ENCODE data around the gene GMPR2. TPM values are rescaled to one million over a fixed set of nuclear protein-coding genes. Genes with fewer than 3 reads are reported as not detected.

Gene GMPR2
- total and polyA plus RNA-seq, 2 of the 13 experiments (the other 11 are each of a cell fraction or from before 2014, with no cell fraction given), result 210 to 273 TPM

GRCh38 chr14:24271134-24271833, 38.6 kb downstream of the GMPR2 start, which contains the start of gene RABGGTA (continued):
- peak; percentile 100 for TF ChIP-seq PHF21A (CRISPR knock-in tag; IDR thresholded peaks at IDR 0.05)
- TF ChIP-seq GLMP (CRISPR knock-in tag; IDR thresholded peaks at IDR 0.05; ENCODE audit: borderline replicate concordance), result no peak
- peak; percentile 98; the same call in 1 of the 2 replicates for TF ChIP-seq LBX2 (CRISPR knock-in tag; IDR thresholded peaks at IDR 0.05; ENCODE audit: borderline replicate concordance)
- TF ChIP-seq ATF6 (CRISPR knock-in tag; conservative IDR thresholded peaks at IDR 0.05), result peak; percentile 98
- peak; percentile 24; the same call in 1 of the 2 replicates for TF ChIP-seq ZNF33B (CRISPR knock-in tag; IDR thresholded peaks at IDR 0.05)
- TF ChIP-seq ZNF512B (CRISPR knock-in tag; IDR thresholded peaks at IDR 0.05; ENCODE audit: borderline replicate concordance), result peak; percentile 99
- peak; percentile 90; the same call in 1 of the 2 replicates for TF ChIP-seq XBP1 (CRISPR knock-in tag; IDR thresholded peaks at IDR 0.05)
- TF ChIP-seq TIGD3 (CRISPR knock-in tag; IDR thresholded peaks at IDR 0.05; ENCODE audit: borderline replicate concordance), result peak; percentile 98
- peak; percentile 97 for TF ChIP-seq RNF2 (conservative IDR thresholded peaks at IDR 0.05; ENCODE audit: low read depth)
- TF ChIP-seq BRF2 (CRISPR knock-in tag; IDR thresholded peaks at IDR 0.05), result peak; percentile 100
- peak; percentile 94 for TF ChIP-seq THAP9 (CRISPR knock-in tag; IDR thresholded peaks at IDR 0.05; ENCODE audit: borderline replicate concordance)
- TF ChIP-seq E2F2 (CRISPR knock-in tag; IDR thresholded peaks at IDR 0.05; ENCODE audit: borderline replicate concordance), result peak; percentile 98
- TF ChIP-seq ZFP62 (CRISPR knock-in tag; IDR thresholded peaks at IDR 0.05), result peak; percentile 96; the same call in 1 of the 2 replicates
